Fibroblast of mammary gland (primary cell): ENCODE measurements around the gene SDHAF3.
"Not testable (repeated sequence)": the region's sequence is repeated elsewhere in the genome, so short reads cannot be mapped to it uniquely, and the experiment has no call there.

Source experiments
- DNase-seq: peaks from one replicate; pipeline ENCODE4 v3.0.0-alpha.2; 2010; ENCODE audit warnings: low read depth
- H3K4me3 ChIP-seq: 2 replicates; pipeline ENCODE4 v1.5.1; 2011; ENCODE audit warnings: low read depth, mild to moderate bottlenecking, low read length, moderate library complexity; ENCODE audit not compliant: control insufficient read depth
- CTCF ChIP-seq: conservative IDR thresholded peaks from 2 replicates; pipeline ENCODE4 v1.5.1; 2011; ENCODE audit warnings: low read depth, low read length, inconsistent platforms; ENCODE audit not compliant: control insufficient read depth, insufficient read depth

The SDHAF3 gene

GRCh38 chr7:97174303-97174702 lies 56.8 kb downstream of the SDHAF3 start:
- peak; percentile 33 for DNase-seq
- TF ChIP-seq CTCF = no peak

GRCh38 chr7:97179454-97180104 lies 62.1 kb downstream of the SDHAF3 start:
- DNase-seq = peak; percentile 72
- no peak overlapping the region for H3K4me3 ChIP-seq
- peak; percentile 80 for TF ChIP-seq CTCF

More at GRCh38 chr7:97174303-97174702, 56.8 kb downstream of the SDHAF3 start:
- no peak overlapping the region for H3K4me3 ChIP-seq

- peak; percentile 86 for DNase-seq
- TF ChIP-seq CTCF = no peak
- H3K4me3 ChIP-seq = no peak overlapping the region
Observed at GRCh38 chr7:97187067-97187466, 69.6 kb downstream of the SDHAF3 start.

- H3K4me3 ChIP-seq = not testable (repeated sequence)
Observed at GRCh38 chr7:97196174-97196573, 78.7 kb downstream of the SDHAF3 start.

GRCh38 chr7:97198596-97198995 lies 81.1 kb downstream of the SDHAF3 start:
- no peak overlapping the region for H3K4me3 ChIP-seq
- TF ChIP-seq CTCF = no peak
- no peak for DNase-seq

More at GRCh38 chr7:97196174-97196573, 78.7 kb downstream of the SDHAF3 start:
- not testable (repeated sequence) for DNase-seq

GRCh38 chr7:97200018-97200417 lies 82.5 kb downstream of the SDHAF3 start:
- no peak for TF ChIP-seq CTCF
- no peak for DNase-seq
- no peak overlapping the region for H3K4me3 ChIP-seq

- DNase-seq = no peak
- no peak for TF ChIP-seq CTCF
- H3K4me3 ChIP-seq = no peak overlapping the region
Observed at GRCh38 chr7:97203957-97204356, 86.5 kb downstream of the SDHAF3 start.
